CD14-positive monocyte (primary cell): ENCODE results near the gene GNLY. TPM values are rescaled to one million over a fixed set of nuclear protein-coding genes. Genes with fewer than 3 reads are reported as not detected.

Experiments used
- DNase-seq, 3 donors: peaks; one replicate each; pipeline ENCODE4 v3.0.0-alpha.2; 2011 to 2022
- H2AFZ ChIP-seq: 2 replicates; pipeline ENCODE4 v1.6.0; 2012; ENCODE audit warnings: mild to moderate bottlenecking, low read depth, low read length, inconsistent platforms; ENCODE audit not compliant: insufficient read depth, poor library complexity, severe bottlenecking
- H3K27ac ChIP-seq, 2 donors: 1 replicate in 1 of 2; 2 replicates in 1 of 2; pipeline ENCODE4 v1.5.1; 2012 to 2013; ENCODE audit warnings: low read length in 2 of 2, control low read depth in 1 of 2, inconsistent platforms in 1 of 2, low read depth in 1 of 2, mild to moderate bottlenecking in 1 of 2
- H3K27me3 ChIP-seq, 2 donors: one replicate each; pipeline versions ENCODE4 v1.6.0 to v1.6.1; 2011 to 2013; ENCODE audit warnings: low read length in 2 of 2; ENCODE audit not compliant: control insufficient read depth in 2 of 2, insufficient read depth in 2 of 2
- H3K36me3 ChIP-seq, 2 donors: replicated peaks in 1 of 2; 1 replicate in 1 of 2; 2 replicates in 1 of 2; pipeline versions ENCODE4 v1.5.1 to v1.6.1; 2012 to 2013; ENCODE audit warnings: low read length in 2 of 2, control low read depth in 1 of 2, inconsistent platforms in 1 of 2, mild to moderate bottlenecking in 1 of 2; ENCODE audit not compliant: insufficient read depth in 2 of 2, control insufficient read depth in 1 of 2
- H3K4me1 ChIP-seq, 2 donors: 1 replicate in 1 of 2; 2 replicates in 1 of 2; pipeline versions ENCODE4 v1.5.1 to v1.6.1; 2012 to 2013; ENCODE audit warnings: low read length in 2 of 2, control low read depth in 1 of 2, inconsistent platforms in 1 of 2, mild to moderate bottlenecking in 1 of 2, moderate library complexity in 1 of 2; ENCODE audit not compliant: insufficient read depth in 2 of 2, control insufficient read depth in 1 of 2
- H3K4me2 ChIP-seq: replicated peaks from 2 replicates; pipeline ENCODE3; 2012; ENCODE audit warnings: low read length, moderate library complexity, mild to moderate bottlenecking; ENCODE audit not compliant: poor library complexity, severe bottlenecking; ENCODE audit errors: extremely low read depth
- H3K4me3 ChIP-seq, 3 experiments: fragments of 200-600 bp in 1 of 3; sonication (generic) in 1 of 3; replicated peaks in 1 of 3; 1 replicate in 2 of 3; 2 replicates in 1 of 3; pipeline ENCODE4 v1.5.1; 2011 to 2013; ENCODE audit warnings: low read length in 3 of 3, mild to moderate bottlenecking in 3 of 3, control low read depth in 2 of 3, low read depth in 2 of 3, inconsistent platforms in 1 of 3, moderate library complexity in 1 of 3
- H3K79me2 ChIP-seq: 2 replicates; pipeline ENCODE4 v1.6.0; 2012; ENCODE audit warnings: mild to moderate bottlenecking, control low read depth, inconsistent platforms, low read length, moderate library complexity; ENCODE audit not compliant: insufficient read depth
- H3K9ac ChIP-seq: 2 replicates; pipeline ENCODE4 v1.6.0; 2017; ENCODE audit warnings: low read length, mild to moderate bottlenecking; ENCODE audit not compliant: insufficient read depth, poor library complexity, severe bottlenecking
- H3K9me3 ChIP-seq, 2 donors: replicated peaks in 1 of 2; 1 replicate in 1 of 2; 2 replicates in 1 of 2; pipeline versions ENCODE4 v1.5.1 to v1.6.1; 2012 to 2013; ENCODE audit warnings: low read length in 2 of 2, control low read depth in 1 of 2; ENCODE audit not compliant: control insufficient read depth in 1 of 2, insufficient read depth in 1 of 2
- H4K20me1 ChIP-seq: 2 replicates; pipeline ENCODE4 v1.6.0; 2012; ENCODE audit warnings: mild to moderate bottlenecking, low read length, control low read depth, moderate library complexity; ENCODE audit not compliant: insufficient read depth
- H3K27ac Mint-ChIP-seq, 7 donors: one replicate each; pipeline ENCODE4 v1.8.0; 2020; ENCODE audit warnings: mild to moderate bottlenecking in 7 of 7, mixed read lengths in 7 of 7, moderate library complexity in 6 of 7, inconsistent platforms in 2 of 7
- H3K27me3 Mint-ChIP-seq, 3 donors: one replicate each; pipeline ENCODE4 v1.8.0; 2021 to 2022; ENCODE audit warnings: low read depth in 3 of 3, mild to moderate bottlenecking in 3 of 3, mixed read lengths in 3 of 3, moderate library complexity in 3 of 3, inconsistent platforms in 1 of 3
- H3K36me3 Mint-ChIP-seq, 2 donors: one replicate each; pipeline ENCODE4 v1.8.0; 2020; ENCODE audit warnings: mixed read lengths in 2 of 2, inconsistent platforms in 1 of 2, mild to moderate bottlenecking in 1 of 2
- H3K4me1 Mint-ChIP-seq: one replicate; pipeline ENCODE4 v1.8.0; 2020; ENCODE audit warnings: mild to moderate bottlenecking, mixed read lengths
- H3K4me3 Mint-ChIP-seq, 2 donors: one replicate each; pipeline ENCODE4 v1.8.0; 2020; ENCODE audit warnings: mild to moderate bottlenecking in 2 of 2, mixed read lengths in 2 of 2, moderate library complexity in 1 of 2
- H3K9me3 Mint-ChIP-seq, 7 donors: one replicate each; pipeline ENCODE4 v1.8.0; 2020 to 2022; ENCODE audit warnings: mixed read lengths in 7 of 7, mild to moderate bottlenecking in 6 of 7, moderate library complexity in 6 of 7, inconsistent platforms in 2 of 7
- WGBS: methylation state at CpG from one replicate; pipeline ENCODE4 v1.1.5; 2013; ENCODE audit warnings: missing lambda C conversion rate; ENCODE audit not compliant: insufficient coverage; 5-methylcytosine and 5-hydroxymethylcytosine counted together
- intact Hi-C, 2 donors: fragments of 100-400 bp; cut with micrococcal nuclease; formaldehyde crosslinking; loops; one replicate each; pipeline versions ENCODE4 v1.15.0 to v1.15.1; 2023
- polyA plus RNA-seq, 3 donors: library from polyadenylated mRNA; depleted of rRNA in 1 of 3; unstranded in 2 of 3; stranded (reverse) in 1 of 3; fragments of 300-500 nt in 2 of 3; fragments of >200 nt in 1 of 3; fragmentation: Illumina TruSeq in 2 of 3; gene quantifications; 1 replicate in 2 of 3; 2 replicates in 1 of 3; pipeline ENCODE4 v1.2.3, GENCODE V29; 2012 to 2021
- TF ChIP-seq, protein P1 (sequence below): fragments of 200-600 bp; IDR thresholded peaks from one replicate; pipeline ENCODE4 v1.8.0; 2022; ENCODE audit warnings: antibody characterized with exemption, mild to moderate bottlenecking

Gene GNLY
- polyA plus RNA-seq, 3 donors = 4.6 to 13.2 (median 11.1) TPM

DNA sequence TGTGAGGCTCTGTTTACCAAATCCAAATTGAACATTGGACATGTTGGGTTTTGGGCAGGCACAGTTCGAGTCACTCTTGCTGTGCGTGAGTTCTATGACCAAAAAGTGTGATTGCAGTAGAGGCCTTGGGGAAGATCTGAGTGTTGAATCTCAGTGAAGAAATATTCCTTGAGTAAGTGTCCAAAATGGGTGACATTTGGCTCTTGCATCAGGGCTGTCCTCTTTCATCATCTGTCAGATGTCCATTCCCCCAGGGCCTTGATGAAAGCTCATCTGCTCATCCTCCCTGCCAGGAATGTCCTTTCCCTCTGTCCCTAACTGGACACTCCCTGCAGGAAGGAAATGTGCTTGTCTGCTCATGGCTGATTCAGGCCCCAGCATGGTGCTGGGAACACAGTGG lies 19.7 kb upstream of the GNLY start:
- Mint-ChIP-seq H3K4me3 (no peak overlapping the region), H3K4me1 (peaks cover 82% of the 10 kb centered on the region), H3K27ac (peak overlapping the region; percentile 81 to 93 (median 87)), H3K9me3 (peaks cover 0 to 2% (median 0%) of the 10 kb centered on the region in 7 donors), H3K36me3 (peaks cover 3 to 4% of the 10 kb centered on the region in 2 donors), H3K27me3 (peaks cover 0 to 3% (median 0%) of the 10 kb centered on the region in 3 donors)
- no peak overlapping the region for H2AFZ ChIP-seq
- H3K79me2 ChIP-seq = no peaks in the 10 kb centered on the region
- TF ChIP-seq, protein P1, sequence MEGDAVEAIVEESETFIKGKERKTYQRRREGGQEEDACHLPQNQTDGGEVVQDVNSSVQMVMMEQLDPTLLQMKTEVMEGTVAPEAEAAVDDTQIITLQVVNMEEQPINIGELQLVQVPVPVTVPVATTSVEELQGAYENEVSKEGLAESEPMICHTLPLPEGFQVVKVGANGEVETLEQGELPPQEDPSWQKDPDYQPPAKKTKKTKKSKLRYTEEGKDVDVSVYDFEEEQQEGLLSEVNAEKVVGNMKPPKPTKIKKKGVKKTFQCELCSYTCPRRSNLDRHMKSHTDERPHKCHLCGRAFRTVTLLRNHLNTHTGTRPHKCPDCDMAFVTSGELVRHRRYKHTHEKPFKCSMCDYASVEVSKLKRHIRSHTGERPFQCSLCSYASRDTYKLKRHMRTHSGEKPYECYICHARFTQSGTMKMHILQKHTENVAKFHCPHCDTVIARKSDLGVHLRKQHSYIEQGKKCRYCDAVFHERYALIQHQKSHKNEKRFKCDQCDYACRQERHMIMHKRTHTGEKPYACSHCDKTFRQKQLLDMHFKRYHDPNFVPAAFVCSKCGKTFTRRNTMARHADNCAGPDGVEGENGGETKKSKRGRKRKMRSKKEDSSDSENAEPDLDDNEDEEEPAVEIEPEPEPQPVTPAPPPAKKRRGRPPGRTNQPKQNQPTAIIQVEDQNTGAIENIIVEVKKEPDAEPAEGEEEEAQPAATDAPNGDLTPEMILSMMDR = no peak
- peak; percentile 78 to 88 (median 86) for DNase-seq
- no peak overlapping the region for H3K4me3 ChIP-seq
- no peak overlapping the region for H3K9ac ChIP-seq
- WGBS = no CpG with 5 or more reads among the region's 2 CpGs
- H3K27ac ChIP-seq = peak overlapping the region; percentile 78 to 79
- H3K4me2 ChIP-seq = no peak overlapping the region
- H3K36me3 ChIP-seq = no peaks in the 10 kb centered on the region
- H3K27me3 ChIP-seq = no peaks in the 10 kb centered on the region
- intact Hi-C loops = loop anchor here (5.0 kb wide), 2 partner anchors 33 to 38 kb away; no protein-coding TSS in a partner anchor
- H4K20me1 ChIP-seq = no peaks in the 10 kb centered on the region
- H3K9me3 ChIP-seq = no peaks in the 10 kb centered on the region
- peaks cover 79 to 86% of the 10 kb centered on the region in 2 donors for H3K4me1 ChIP-seq

DNA sequence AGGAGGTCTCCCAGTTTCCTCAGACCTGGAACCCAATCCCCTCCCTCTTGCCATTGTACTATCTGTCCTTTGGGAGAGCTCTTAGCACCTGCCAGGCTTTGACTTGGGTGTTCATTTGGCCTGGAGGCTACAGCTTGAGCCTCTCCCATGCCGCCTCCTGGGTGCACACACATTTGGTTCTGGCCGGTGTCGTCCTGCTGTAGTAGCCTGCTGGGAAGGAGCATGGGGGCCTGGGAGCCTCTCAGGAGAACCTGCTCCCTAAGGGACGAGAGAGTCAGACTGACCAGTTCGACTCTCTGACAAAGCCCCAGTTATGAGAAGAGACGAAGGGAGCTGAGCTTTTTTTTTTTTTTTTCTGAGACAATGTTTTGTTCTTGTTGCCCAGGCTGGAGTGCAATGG lies 18.7 kb upstream of the GNLY start:
- H3K4me2 ChIP-seq = no peak overlapping the region
- H3K27ac ChIP-seq = peak overlapping the region in 1 of 2 donors; percentile 79
- TF ChIP-seq, protein P1 = no peak
- no peaks in the 10 kb centered on the region for H3K79me2 ChIP-seq
- no peak overlapping the region for H3K9ac ChIP-seq
- DNase-seq = no peak
- peaks cover 77 to 83% of the 10 kb centered on the region in 2 donors for H3K4me1 ChIP-seq
- peaks cover 0 to 3% (median 0%) of the 10 kb centered on the region in 3 donors for H3K27me3 Mint-ChIP-seq
- 100% methylated on average over 5 of the region's 6 CpGs for WGBS
- no peak overlapping the region for H3K4me3 ChIP-seq
- no peaks in the 10 kb centered on the region for H3K27me3 ChIP-seq
- no peaks in the 10 kb centered on the region for H4K20me1 ChIP-seq
- H3K36me3 ChIP-seq = no peaks in the 10 kb centered on the region
- peak overlapping the region in 3 of 7 donors; percentile 68 to 86 (median 84) for H3K27ac Mint-ChIP-seq
- peaks cover 0 to 2% (median 2%) of the 10 kb centered on the region in 7 donors for H3K9me3 Mint-ChIP-seq
- peaks cover 79% of the 10 kb centered on the region for H3K4me1 Mint-ChIP-seq
- H3K9me3 ChIP-seq = no peaks in the 10 kb centered on the region
- H2AFZ ChIP-seq = no peak overlapping the region
- peaks cover 6 to 9% of the 10 kb centered on the region in 2 donors for H3K36me3 Mint-ChIP-seq
- no peak overlapping the region for H3K4me3 Mint-ChIP-seq
- intact Hi-C loops = no loop called here
